ENCODE results near the gene AKIRIN2. TPM values are rescaled to one million over a fixed set of nuclear protein-coding genes. Genes with fewer than 3 reads are reported as not detected.

The AKIRIN2 gene
- total RNA-seq, 4 donors from 2014 or later: 17.4 to 24.0 (median 21.7) TPM

- intact Hi-C loops (cut with DNase I): no loop called here
- Histone ChIP-seq H3K4me1 (peaks cover 23 to 33% (median 26%) of the 10 kb centered on the region in 4 donors), H3K36me3 (no peaks in the 10 kb centered on the region), H3K9me3 (no peaks in the 10 kb centered on the region), H3K27ac (replicated peaks in 1 of 4) (no peak overlapping the region), H3K4me3 (no peak overlapping the region), H3K27me3 (no peaks in the 10 kb centered on the region)
- DNase-seq (ENCODE audit: extremely low spot score): no peak
- no peak for TF ChIP-seq CTCF (IDR thresholded peaks at IDR 0.05)
- TF ChIP-seq POLR2AphosphoS5 (IDR thresholded peaks at IDR 0.05): no peak
These were observed 29.0 kb upstream of the AKIRIN2 start for GRCh38 chr6:87731080-87731479.

GRCh38 chr6:87729965-87730719 lies 28.1 kb upstream of the AKIRIN2 start:
- intact Hi-C loops (cut with DNase I): no loop called here
- no peak for DNase-seq (ENCODE audit: extremely low spot score)
- Histone ChIP-seq H3K27ac (replicated peaks in 1 of 4) (no peak overlapping the region), H3K36me3 (no peaks in the 10 kb centered on the region), H3K4me1 (peaks cover 23 to 33% (median 26%) of the 10 kb centered on the region in 4 donors), H3K4me3 (no peak overlapping the region), H3K9me3 (no peaks in the 10 kb centered on the region), H3K27me3 (no peaks in the 10 kb centered on the region)
- TF ChIP-seq POLR2A (IDR thresholded peaks at IDR 0.05; ENCODE audit: low read depth) (no peak), CTCF (IDR thresholded peaks at IDR 0.05) (no peak), EP300 (IDR thresholded peaks at IDR 0.05) (no peak), POLR2AphosphoS5 (IDR thresholded peaks at IDR 0.05) (no peak)
- WGBS: 80% methylated on average over 6 of the region's 6 CpGs

- WGBS: 35% methylated on average over 3 of the region's 3 CpGs
- TF ChIP-seq CTCF (IDR thresholded peaks at IDR 0.05) (no peak), EP300 (IDR thresholded peaks at IDR 0.05) (no peak), POLR2A (IDR thresholded peaks at IDR 0.05; ENCODE audit: low read depth) (no peak), POLR2AphosphoS5 (IDR thresholded peaks at IDR 0.05) (no peak)
- Histone ChIP-seq H3K27me3 (no peaks in the 10 kb centered on the region), H3K9me3 (no peaks in the 10 kb centered on the region), H3K4me3 (no peak overlapping the region), H3K36me3 (no peaks in the 10 kb centered on the region), H3K27ac (replicated peaks in 1 of 4) (no peak overlapping the region), H3K4me1 (peaks cover 24 to 34% (median 28%) of the 10 kb centered on the region in 4 donors)
- intact Hi-C loops (cut with DNase I): no loop called here
- DNase-seq (ENCODE audit: extremely low spot score): no peak
These were observed 26.7 kb upstream of the AKIRIN2 start for GRCh38 chr6:87728706-87729105.

GRCh38 chr6:87724983-87725811 lies 23.2 kb upstream of the AKIRIN2 start:
- Histone ChIP-seq H3K36me3 (no peaks in the 10 kb centered on the region), H3K4me3 (no peak overlapping the region), H3K9me3 (no peaks in the 10 kb centered on the region), H3K27me3 (no peaks in the 10 kb centered on the region), H3K4me1 (peaks cover 16 to 21% (median 19%) of the 10 kb centered on the region in 4 donors), H3K27ac (replicated peaks in 1 of 4) (no peak overlapping the region)
- TF ChIP-seq POLR2A (IDR thresholded peaks at IDR 0.05; ENCODE audit: low read depth): no peak
- no peak for TF ChIP-seq POLR2AphosphoS5 (IDR thresholded peaks at IDR 0.05)
- no peak for TF ChIP-seq CTCF (IDR thresholded peaks at IDR 0.05)
- TF ChIP-seq EP300 (IDR thresholded peaks at IDR 0.05): no peak
- WGBS: 92% methylated on average over 4 of the region's 4 CpGs
- intact Hi-C loops (cut with DNase I): no loop called here
- no peak for DNase-seq (ENCODE audit: extremely low spot score)
